ENCODE data around the gene EP400. TPM values are rescaled to one million over a fixed set of nuclear protein-coding genes. Genes with fewer than 3 reads are reported as not detected.
A peak's percentile ranks its signal among the peaks of the same experiment; 100 is the strongest.

The EP400 gene
- total RNA-seq, 1 experiment from 2014 or later: 61.7 TPM

DNA sequence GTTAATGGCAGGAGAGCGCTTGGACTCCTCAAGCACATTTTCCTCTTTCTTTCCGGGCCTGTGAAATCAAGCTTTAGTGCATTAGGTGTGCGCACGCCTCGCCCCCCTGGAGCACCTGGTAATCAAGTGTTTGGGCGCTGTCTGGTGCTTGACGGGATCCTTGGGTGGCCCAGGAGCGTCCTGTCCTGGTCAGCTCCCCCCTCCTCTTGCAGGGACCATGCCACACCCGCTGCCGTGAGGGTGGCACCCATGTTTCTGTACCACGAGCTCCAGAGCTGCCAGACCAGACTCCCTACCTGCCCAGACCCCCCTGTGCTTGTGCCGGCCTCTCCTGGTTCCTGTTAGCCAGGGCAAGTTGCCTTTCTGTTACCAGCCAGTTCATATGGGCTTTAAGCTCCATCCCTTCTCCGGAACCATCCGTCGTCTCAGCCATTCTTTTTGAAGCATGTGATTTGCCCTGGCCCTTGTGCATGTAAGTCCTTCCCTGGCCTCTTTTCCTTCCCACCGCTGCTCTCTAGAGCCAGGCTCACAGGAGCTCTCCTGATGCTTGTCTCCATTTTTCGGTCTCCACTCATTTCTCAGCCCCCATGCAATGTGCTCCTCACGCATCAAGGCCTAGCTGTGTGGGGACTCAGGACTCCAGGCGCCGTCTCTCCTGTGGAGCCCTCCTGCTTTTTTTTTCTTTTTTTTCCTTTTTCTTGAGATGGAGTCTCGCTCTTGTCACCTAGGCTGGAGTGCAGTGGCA is 66.1 kb downstream of the EP400 start:
- no peak for TF ChIP-seq CTCF (conservative IDR thresholded peaks at IDR 0.05)
- no peak for DNase-seq
- no peaks in the 10 kb centered on the region for H3K4me1 ChIP-seq (ENCODE audit: insufficient read depth, low read length)
- H4K91ac ChIP-seq (ENCODE audit: insufficient read length, low read depth, low read length): no peak overlapping the region
- H3K23me2 ChIP-seq (ENCODE audit: insufficient read length, low read depth, low read length, poor library complexity, severe bottlenecking): no peaks in the 10 kb centered on the region
- H2BK12ac ChIP-seq (ENCODE audit: insufficient read length, low read depth, low read length): no peak overlapping the region
- no peak overlapping the region for H2BK120ac ChIP-seq (ENCODE audit: low read depth, low read length, poor library complexity, severe bottlenecking)
- H3K79me1 ChIP-seq (ENCODE audit: insufficient read depth, low read depth, low read length, poor library complexity, severe bottlenecking): no peaks in the 10 kb centered on the region
- H3K27ac ChIP-seq (ENCODE audit: insufficient read length, low read depth, low read length): no peak overlapping the region
- no peak overlapping the region for H4K5ac ChIP-seq (ENCODE audit: insufficient read length, low read depth, low read length)
- no peaks in the 10 kb centered on the region for H3K27me3 ChIP-seq (ENCODE audit: insufficient read depth, low read length)
- no peak overlapping the region for H3T11ph ChIP-seq (ENCODE audit: low read length)
- no peak overlapping the region for H3K18ac ChIP-seq (ENCODE audit: insufficient read length, low read depth, low read length)
- no peak overlapping the region for H3K23ac ChIP-seq (ENCODE audit: insufficient read length, low read depth, low read length)
- no peaks in the 10 kb centered on the region for H3K9me3 ChIP-seq (ENCODE audit: control insufficient read depth, low read depth, low read length)
- no peak overlapping the region for H4K8ac ChIP-seq (replicated peaks; ENCODE audit: insufficient read length, low read depth, low read length)
- no peak overlapping the region for H2BK15ac ChIP-seq (ENCODE audit: low read depth, low read length)
- Mint-ChIP-seq H3K36me3 (ENCODE audit: insufficient read depth in 1 of 3, low read depth in 3 of 3) (peaks cover 60 to 94% (median 91%) of the 10 kb centered on the region in 3 experiments), H3K27me3 (ENCODE audit: low read depth) (no peaks in the 10 kb centered on the region), H3K27ac (peak overlapping the region; percentile 18 to 74 (median 53); a peak in 3 of 7 replicates), H3K4me3 (no peak overlapping the region), H3K4me1 (no peaks in the 10 kb centered on the region), H3K9me3 (no peaks in the 10 kb centered on the region)
- no peak overlapping the region for H2AK5ac ChIP-seq (ENCODE audit: insufficient read length, low read length)
- no peak overlapping the region for H3K4me2 ChIP-seq (ENCODE audit: insufficient read depth, insufficient read length, low read length)
- no peak overlapping the region for H2BK5ac ChIP-seq (ENCODE audit: insufficient read length, low read length)
- H2BK20ac ChIP-seq (ENCODE audit: low read depth, low read length, poor library complexity, severe bottlenecking): no peak overlapping the region
- no peak overlapping the region for H3K9ac ChIP-seq (ENCODE audit: extremely low read depth, insufficient read length, low read length)
- no peak overlapping the region for H3K56ac ChIP-seq (ENCODE audit: insufficient read length, low read depth, low read length)
- H4K20me1 ChIP-seq (ENCODE audit: control insufficient read depth, insufficient read depth, insufficient read length): no peaks in the 10 kb centered on the region
- no peak overlapping the region for H2AFZ ChIP-seq (ENCODE audit: low read length)
- H3K14ac ChIP-seq (ENCODE audit: insufficient read depth, low read length): no peak overlapping the region
- no CpG with 5 or more reads among the region's 21 CpGs for WGBS (ENCODE audit: extremely low coverage, insufficient read length, low lambda C conversion rate)
- no peaks in the 10 kb centered on the region for H3K79me2 ChIP-seq (ENCODE audit: insufficient read depth, low read length)
- no peak overlapping the region for H3K4ac ChIP-seq (ENCODE audit: low read depth, low read length)
